Left lung (tissue), 10 donors: ENCODE data around the gene SRGAP2. TPM values are rescaled to one million over a fixed set of nuclear protein-coding genes. Genes with fewer than 3 reads are reported as not detected.
"Not testable (repeated sequence)": the region's sequence is repeated elsewhere in the genome, so short reads cannot be mapped to it uniquely, and the experiment has no call there.

Source experiments
- ATAC-seq: fragments of 200-7000 bp; cut with Tn5 transposase; one replicate; pipeline ENCODE4 v1.9.1; 2020; ENCODE audit warnings: moderate library complexity
- DNase-seq, 4 donors: peaks; one replicate each; pipeline ENCODE4 v3.0.0-alpha.2; 2013 to 2020
- H3K27ac ChIP-seq, 2 donors: fragments of 200-600 bp; sonication (generic) in 1 of 2; one replicate each; pipeline versions ENCODE4 v1.5.0 to v1.8.0; 2020 to 2021
- H3K27me3 ChIP-seq, 2 donors: fragments of 200-600 bp; sonication (generic) in 1 of 2; one replicate each; pipeline versions ENCODE4 v1.5.0 to v1.8.0; 2020 to 2021
- H3K36me3 ChIP-seq, 2 donors: fragments of 200-600 bp; sonication (generic) in 1 of 2; one replicate each; pipeline versions ENCODE4 v1.5.0 to v1.8.0; 2020 to 2021
- H3K4me1 ChIP-seq, 2 donors: fragments of 200-600 bp; one replicate each; pipeline ENCODE4 v1.8.0; 2021
- H3K4me3 ChIP-seq, 2 donors: fragments of 200-600 bp; sonication (generic) in 1 of 2; one replicate each; pipeline versions ENCODE4 v1.5.0 to v1.8.0; 2020 to 2021; ENCODE audit warnings: mild to moderate bottlenecking in 1 of 2
- H3K9me3 ChIP-seq, 2 donors: fragments of 200-600 bp; sonication (generic) in 1 of 2; one replicate each; pipeline versions ENCODE4 v1.5.0 to v1.8.0; 2020 to 2021
- intact Hi-C, 2 donors: fragments of 100-400 bp; cut with DNase I; formaldehyde crosslinking; loops; one replicate each; pipeline versions ENCODE4 v1.11.2 to v1.14.2; 2022
- polyA plus RNA-seq, 6 donors: library from polyadenylated mRNA; unstranded; fragments of 120-200 nt; gene quantifications; one replicate each; pipeline ENCODE4 v1.2.1, GENCODE V29; 2013; ENCODE audit not compliant: insufficient read length in 6 of 6
- total RNA-seq, 2 donors: library from RNA; stranded (reverse); fragmentation: NEBNext Ultra II Directional; extraction: Animal tissue kit (Norgen Biotek cat#: 25700); gene quantifications; one replicate each; pipeline ENCODE4 v1.2.1, GENCODE V29; 2021
- donor health status: DM: no; HTN: yes; CAD: no.
- donor health status: DM: no; HTN: no; CAD: no.

SRGAP2 gene
- total and polyA plus RNA-seq, 8 donors, result 58.9 to 72.4 (median 64.6) TPM

GRCh38 chr1:206218285-206218684 lies 14.9 kb downstream of the SRGAP2 start:
- H3K4me3 ChIP-seq, H3K27me3 ChIP-seq, H3K36me3 ChIP-seq, DNase-seq, H3K27ac ChIP-seq, ATAC-seq, intact Hi-C loops, H3K9me3 ChIP-seq, H3K4me1 ChIP-seq: not testable (repeated sequence)

GRCh38 chr1:206218765-206219164 lies 15.4 kb downstream of the SRGAP2 start:
- H3K4me1 ChIP-seq, H3K27ac ChIP-seq, H3K9me3 ChIP-seq, H3K27me3 ChIP-seq, H3K36me3 ChIP-seq, intact Hi-C loops, DNase-seq, H3K4me3 ChIP-seq: not testable (repeated sequence)
- peak; percentile 27 for ATAC-seq

DNA sequence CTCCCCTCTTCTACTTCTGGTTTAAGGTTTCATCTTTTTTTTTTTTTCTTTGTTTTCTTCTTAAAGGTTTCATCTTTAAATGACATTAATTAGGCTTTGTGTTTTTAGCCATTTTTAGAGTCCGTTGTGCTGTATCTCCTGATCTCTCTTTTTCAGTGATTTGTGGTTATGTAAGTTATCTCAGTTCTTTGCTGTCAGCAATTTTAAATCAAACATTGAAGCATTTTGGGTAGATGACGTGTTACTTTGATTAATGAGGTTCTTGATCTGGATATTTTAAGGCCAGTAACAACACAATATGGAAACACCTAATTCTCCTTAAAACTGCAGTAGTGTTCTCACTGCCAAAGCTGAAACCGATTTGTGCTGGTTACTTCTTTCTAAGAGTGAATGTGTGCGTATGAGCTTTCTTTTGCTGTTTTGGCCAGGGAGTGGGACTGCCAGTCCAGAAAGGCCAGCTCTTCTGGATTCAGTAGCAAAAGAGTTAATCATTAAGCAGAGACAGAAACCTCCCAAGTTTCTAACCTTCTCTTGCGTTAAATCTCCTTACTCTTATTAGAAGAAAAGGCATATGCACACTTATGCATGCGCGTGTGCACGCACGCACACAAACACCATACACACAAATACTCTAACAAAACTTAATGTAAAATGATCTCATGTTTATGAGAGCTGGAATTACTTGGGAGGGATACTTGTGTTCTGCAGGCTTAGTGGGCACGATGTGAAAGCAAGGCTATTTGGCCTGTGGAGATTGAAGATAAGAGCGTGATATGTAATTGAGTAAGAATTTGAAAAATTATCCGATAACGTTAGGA lies 16.4 kb downstream of the SRGAP2 start:
- ATAC-seq, result peak; percentile 62
- H3K36me3 ChIP-seq, H3K4me3 ChIP-seq, intact Hi-C loops, H3K27me3 ChIP-seq, DNase-seq, H3K4me1 ChIP-seq, H3K9me3 ChIP-seq: not testable (repeated sequence)
- H3K27ac ChIP-seq, result peak overlapping the region; percentile 48 to 64

DNA sequence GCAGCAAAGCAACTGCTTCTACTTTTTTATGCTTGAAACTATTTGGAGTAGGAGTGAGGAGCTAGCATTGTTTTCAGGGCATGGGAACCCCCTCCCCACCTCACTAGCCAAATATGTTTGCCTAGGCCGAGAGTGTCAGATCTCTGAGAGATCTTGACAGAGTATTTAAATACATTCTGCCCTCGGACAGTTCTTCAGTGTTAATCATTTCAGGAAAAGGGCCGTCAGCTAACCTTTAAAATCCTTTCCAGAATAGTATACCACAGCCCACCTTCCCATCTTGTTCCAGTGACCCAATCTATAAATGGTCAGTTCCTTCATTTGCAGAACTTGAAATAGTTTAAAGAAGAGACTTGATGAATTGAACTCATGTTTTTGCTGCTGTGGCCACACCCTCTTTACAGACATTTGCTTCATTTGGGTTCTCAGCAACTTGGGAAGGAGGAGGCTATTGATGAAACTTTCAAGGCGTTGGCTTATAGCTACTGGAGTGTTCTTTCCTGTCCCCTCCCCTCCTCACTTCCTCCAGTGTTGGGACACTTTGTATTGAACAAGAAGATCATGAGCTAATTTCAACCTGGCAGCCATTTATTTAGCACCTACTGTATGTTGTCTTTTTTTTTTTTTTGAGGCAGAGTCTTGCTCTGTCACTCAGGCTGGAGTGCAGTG lies 17.1 kb downstream of the SRGAP2 start:
- H3K4me1 ChIP-seq, H3K4me3 ChIP-seq, H3K27me3 ChIP-seq, H3K36me3 ChIP-seq, DNase-seq, H3K9me3 ChIP-seq, intact Hi-C loops: not testable (repeated sequence)
- H3K27ac ChIP-seq, result peak overlapping the region; percentile 48 to 64
- peak; percentile 62 for ATAC-seq

GRCh38 chr1:206221585-206221984 lies 18.2 kb downstream of the SRGAP2 start:
- H3K4me1 ChIP-seq, H3K27me3 ChIP-seq, H3K36me3 ChIP-seq, H3K4me3 ChIP-seq, DNase-seq, ATAC-seq, intact Hi-C loops, H3K9me3 ChIP-seq, H3K27ac ChIP-seq: not testable (repeated sequence)

- H3K4me1 ChIP-seq, H3K36me3 ChIP-seq, H3K27ac ChIP-seq, H3K9me3 ChIP-seq, H3K27me3 ChIP-seq, intact Hi-C loops, H3K4me3 ChIP-seq, ATAC-seq, DNase-seq: not testable (repeated sequence)
Observed at GRCh38 chr1:206224190-206224776, 20.9 kb downstream of the SRGAP2 start.

- DNase-seq, H3K27ac ChIP-seq, H3K9me3 ChIP-seq, H3K4me1 ChIP-seq, H3K4me3 ChIP-seq, intact Hi-C loops, H3K27me3 ChIP-seq, H3K36me3 ChIP-seq, ATAC-seq: not testable (repeated sequence)
Observed at GRCh38 chr1:206225386-206225785, 22.0 kb downstream of the SRGAP2 start.

DNA sequence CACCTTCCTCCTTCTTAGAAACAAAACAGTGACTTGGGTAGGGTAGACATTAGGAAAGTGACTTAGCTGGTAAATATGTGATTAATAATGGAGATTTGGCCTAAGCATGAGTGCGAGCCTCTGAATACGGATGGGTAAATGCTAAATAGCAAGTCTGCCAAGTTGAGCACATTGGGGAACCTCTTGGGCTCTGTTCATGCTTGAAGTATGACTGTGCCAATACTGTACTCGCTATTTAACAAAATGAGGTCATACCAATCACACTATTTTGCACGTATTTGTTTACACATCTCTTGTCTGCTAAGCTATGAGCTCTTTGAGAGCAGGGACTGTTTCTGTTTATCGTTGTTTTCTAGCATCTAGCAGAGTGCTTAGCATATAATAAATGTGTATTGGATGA lies 23.5 kb downstream of the SRGAP2 start:
- DNase-seq, intact Hi-C loops, H3K9me3 ChIP-seq, H3K27ac ChIP-seq, H3K4me1 ChIP-seq, H3K27me3 ChIP-seq, H3K4me3 ChIP-seq, H3K36me3 ChIP-seq, ATAC-seq: not testable (repeated sequence)

DNA sequence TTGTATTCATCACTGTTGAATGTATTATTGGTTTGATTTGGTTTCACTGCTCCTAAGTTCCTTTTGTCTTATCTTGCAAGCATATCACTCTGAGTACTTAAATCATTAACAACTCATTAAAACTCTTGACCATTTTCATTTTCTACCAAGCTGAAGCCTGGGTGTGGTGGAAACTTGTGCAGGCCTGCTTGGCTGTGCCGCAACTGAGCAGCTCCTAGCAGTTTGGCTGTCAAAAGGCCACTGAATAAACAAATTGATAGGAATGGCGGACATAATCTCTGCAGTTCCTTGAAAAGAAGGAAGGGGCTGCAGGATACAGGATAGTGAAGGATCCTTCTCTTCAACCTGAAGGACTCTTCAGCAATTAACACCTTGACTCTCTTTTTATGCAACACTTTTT lies 25.9 kb downstream of the SRGAP2 start:
- H3K27ac ChIP-seq, H3K4me3 ChIP-seq, H3K27me3 ChIP-seq, DNase-seq, H3K36me3 ChIP-seq, H3K9me3 ChIP-seq, H3K4me1 ChIP-seq, intact Hi-C loops: not testable (repeated sequence)
- ATAC-seq, result peak; percentile 51

DNA sequence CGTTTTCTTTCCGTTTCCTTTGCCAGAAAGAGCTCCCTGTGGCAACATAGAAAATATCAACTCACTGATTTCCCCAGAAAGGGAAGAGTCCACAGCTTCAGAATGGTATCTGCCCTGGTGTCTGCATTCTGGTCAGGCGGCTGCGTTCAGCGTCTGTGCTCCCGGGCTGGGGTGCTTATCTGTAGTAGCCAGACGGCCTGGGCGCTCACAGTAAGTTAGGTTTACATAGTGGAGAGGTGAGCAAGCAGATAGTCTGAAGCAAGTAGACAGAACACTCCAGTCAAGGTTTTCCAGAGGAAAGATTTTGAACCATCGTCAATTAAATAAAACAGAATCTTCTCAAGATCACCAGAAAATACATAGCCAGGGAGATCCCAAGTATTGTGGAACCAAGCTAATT lies 28.6 kb downstream of the SRGAP2 start:
- intact Hi-C loops, H3K4me3 ChIP-seq: not testable (repeated sequence)

GRCh38 chr1:206232970-206233645 lies 29.8 kb downstream of the SRGAP2 start:
- intact Hi-C loops, H3K9me3 ChIP-seq, H3K4me3 ChIP-seq, DNase-seq, H3K27ac ChIP-seq, H3K4me1 ChIP-seq, H3K27me3 ChIP-seq, H3K36me3 ChIP-seq: not testable (repeated sequence)
- ATAC-seq, result peak; percentile 70

More for the DNA sequence above, 28.6 kb downstream of the SRGAP2 start:
- not testable (repeated sequence) for DNase-seq, H3K27ac ChIP-seq, H3K36me3 ChIP-seq, H3K27me3 ChIP-seq, H3K9me3 ChIP-seq, H3K4me1 ChIP-seq
- peak; percentile 83 for ATAC-seq

DNA sequence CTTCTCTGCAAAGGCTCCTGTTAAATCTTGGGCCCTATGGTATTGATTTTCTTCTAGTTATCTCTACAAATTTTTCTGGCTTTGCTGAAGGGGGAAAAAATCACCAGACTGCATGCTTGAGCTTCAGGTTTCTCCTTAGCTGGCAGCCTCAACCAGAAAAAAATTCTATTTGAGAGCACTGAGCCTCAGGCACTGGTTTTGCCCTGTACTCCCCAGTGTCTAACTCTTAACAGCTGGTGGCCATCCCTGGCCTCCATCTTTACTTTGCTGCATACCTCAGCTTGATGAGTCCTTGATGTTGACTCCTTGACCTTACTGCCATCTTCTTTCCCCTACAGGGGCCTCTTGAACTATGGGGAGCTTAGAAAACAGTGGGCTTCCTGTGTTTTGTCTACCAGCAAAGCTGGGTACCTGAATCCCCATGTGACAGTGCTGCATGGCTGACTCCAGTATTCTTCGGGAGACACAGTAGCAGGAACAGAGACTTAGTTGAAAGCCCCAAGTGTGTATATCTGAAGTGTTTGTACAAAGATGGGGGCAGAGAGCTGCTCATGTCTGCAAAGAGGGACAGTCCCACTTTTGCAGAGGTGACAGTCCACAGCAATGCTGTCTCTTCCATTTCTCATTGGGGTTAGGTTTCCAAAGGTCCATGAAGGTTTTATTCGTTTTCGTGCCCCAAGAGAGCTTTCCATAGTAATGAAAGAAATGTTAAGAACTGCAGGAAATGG lies 31.0 kb downstream of the SRGAP2 start:
- ATAC-seq, H3K4me1 ChIP-seq, DNase-seq, H3K36me3 ChIP-seq, H3K27me3 ChIP-seq, H3K4me3 ChIP-seq, H3K9me3 ChIP-seq, intact Hi-C loops, H3K27ac ChIP-seq: not testable (repeated sequence)
